KOPT-K1 (cell line): ENCODE measurements around the gene BBS12.
A peak's percentile ranks its signal among the peaks of the same experiment; 100 is the strongest.

Experiments
- H3K27ac ChIP-seq: fragments of 200-600 bp; sonication (generic); 2 replicates; pipeline ENCODE4 v1.5.1; 2016; ENCODE audit warnings: antibody characterized with exemption, mild to moderate bottlenecking, low read depth, low read length; ENCODE audit not compliant: poor library complexity, severe bottlenecking
- H3K36me3 ChIP-seq: fragments of 200-600 bp; sonication (generic); 2 replicates; pipeline ENCODE4 v1.5.1; 2017; ENCODE audit warnings: antibody characterized with exemption, mild to moderate bottlenecking, low read length, moderate library complexity; ENCODE audit not compliant: insufficient read depth
- H3K9me3 ChIP-seq: fragments of 200-600 bp; sonication (generic); 2 replicates; pipeline ENCODE4 v1.5.1; 2017; ENCODE audit warnings: antibody characterized with exemption, low read length, mild to moderate bottlenecking; ENCODE audit not compliant: insufficient read depth, poor library complexity, severe bottlenecking

The BBS12 gene

GRCh38 chr4:122732329-122733026 lies at the start of gene BBS12:
BBS12 (plus strand) TSS chr4:122732704; CDS start chr4:122741893, 9,189 bp downstream.
- Histone ChIP-seq H3K27ac (peak within 1 kb of the TSS; percentile 39), H3K9me3 (no peaks in the 10 kb centered on the region)

GRCh38 chr4:122686691-122687090 lies 45.8 kb upstream of the BBS12 start:
- Histone ChIP-seq H3K27ac (no peak overlapping the region), H3K9me3 (peaks cover 16% of the 10 kb centered on the region), H3K36me3 (no peaks in the 10 kb centered on the region)

More at GRCh38 chr4:122732329-122733026, at the start of gene BBS12:
- no peaks in the 10 kb centered on the region for H3K36me3 ChIP-seq

DNA sequence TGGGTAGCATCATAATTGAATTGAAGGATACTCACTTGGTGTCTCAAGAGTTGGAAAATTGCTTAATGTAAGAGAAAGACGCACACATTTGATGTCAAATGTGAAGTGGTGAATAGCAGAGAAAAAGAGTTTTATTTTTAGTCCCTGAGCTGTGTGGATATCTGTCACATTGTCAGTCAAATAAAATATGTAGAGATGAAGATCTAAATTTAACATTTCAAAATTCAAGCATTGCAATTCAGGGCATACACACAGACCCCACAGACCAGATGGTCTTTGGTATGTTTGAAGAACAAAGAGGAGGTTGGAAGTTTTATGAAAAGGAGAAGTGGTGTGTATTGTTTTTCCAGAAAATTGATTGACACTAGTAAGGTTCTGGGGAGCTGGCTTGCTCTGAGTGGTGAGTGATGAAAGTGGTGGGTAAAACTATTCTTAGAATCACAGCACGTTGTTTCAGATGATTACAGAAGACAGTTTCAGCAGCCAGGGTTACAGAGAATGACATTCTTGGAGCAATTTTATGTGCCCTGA lies 44.9 kb upstream of the BBS12 start:
- H3K36me3 ChIP-seq: no peaks in the 10 kb centered on the region
- no peak overlapping the region for H3K27ac ChIP-seq
- H3K9me3 ChIP-seq: peaks cover 11% of the 10 kb centered on the region

- peaks cover 6% of the 10 kb centered on the region for H3K9me3 ChIP-seq
- no peak overlapping the region for H3K27ac ChIP-seq
Measured at GRCh38 chr4:122688529-122689140, 43.9 kb upstream of the BBS12 start.

DNA sequence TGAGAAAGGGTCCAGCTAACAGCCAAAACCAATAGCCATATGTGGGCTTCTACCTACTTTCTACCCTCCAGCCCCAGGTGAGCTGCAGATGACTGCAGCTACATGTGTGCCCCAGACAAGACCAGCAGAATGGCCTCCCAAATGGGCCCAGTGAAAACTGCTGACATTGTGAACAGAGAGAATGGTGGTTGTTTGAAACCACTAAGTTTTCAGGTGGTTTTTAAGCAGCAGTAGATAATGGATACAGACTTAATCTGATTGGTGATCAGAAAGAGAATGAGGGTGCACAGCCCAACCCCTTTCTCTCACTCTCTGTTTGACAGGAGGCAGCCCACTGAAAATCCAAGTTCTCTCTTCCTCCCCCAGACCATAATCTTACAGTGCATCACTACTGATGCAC lies 42.5 kb upstream of the BBS12 start:
- H3K36me3 ChIP-seq: no peaks in the 10 kb centered on the region
- no peak overlapping the region for H3K27ac ChIP-seq
- H3K9me3 ChIP-seq: no peaks in the 10 kb centered on the region

More at GRCh38 chr4:122688529-122689140, 43.9 kb upstream of the BBS12 start:
- H3K36me3 ChIP-seq: no peaks in the 10 kb centered on the region

GRCh38 chr4:122691988-122692387 lies 40.5 kb upstream of the BBS12 start:
- Histone ChIP-seq H3K27ac (no peak overlapping the region), H3K36me3 (no peaks in the 10 kb centered on the region), H3K9me3 (no peaks in the 10 kb centered on the region)

DNA sequence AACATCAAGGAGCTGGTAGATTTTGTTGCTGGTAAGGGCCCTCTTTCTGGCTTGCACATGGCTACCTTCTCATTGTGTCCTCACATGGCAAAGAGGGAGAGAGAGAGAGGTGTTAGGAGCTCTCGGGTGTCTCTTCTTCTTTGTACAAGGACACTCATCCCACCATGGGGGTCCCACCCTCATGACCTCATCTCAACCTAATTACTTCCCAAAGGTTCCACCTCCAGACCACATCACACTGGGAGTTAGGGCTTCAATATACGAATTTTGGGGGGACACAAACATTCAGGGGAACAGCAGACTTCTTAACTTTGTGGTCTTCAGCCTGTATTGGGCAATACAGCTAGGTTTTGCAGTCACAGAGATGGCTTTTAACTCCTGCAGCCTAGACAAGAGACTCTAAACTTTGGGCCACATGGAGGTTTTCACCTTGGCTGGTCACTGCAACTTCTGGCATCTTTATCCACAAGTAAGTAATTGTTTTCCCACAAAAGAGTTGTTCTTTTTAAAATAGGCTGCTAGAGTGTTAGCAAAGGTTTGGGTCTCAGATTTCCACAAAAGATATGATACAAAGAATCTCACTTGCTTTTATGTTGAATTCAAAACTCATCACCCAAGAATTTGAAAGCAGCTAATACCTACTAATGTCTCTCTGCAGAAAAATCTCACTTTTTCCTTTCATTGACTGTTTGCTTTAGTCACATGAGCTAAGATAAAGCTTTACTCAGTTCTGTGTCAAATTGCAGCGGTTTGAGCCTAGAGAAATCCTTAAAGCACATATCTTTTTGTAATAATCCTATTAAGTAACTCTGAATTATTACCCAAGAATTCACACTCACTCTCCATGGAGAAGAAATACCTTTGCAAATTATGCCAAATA lies 39.6 kb upstream of the BBS12 start:
- Histone ChIP-seq H3K36me3 (no peaks in the 10 kb centered on the region), H3K9me3 (no peaks in the 10 kb centered on the region), H3K27ac (no peak overlapping the region)

GRCh38 chr4:122695226-122695625 lies 37.3 kb upstream of the BBS12 start:
- Histone ChIP-seq H3K9me3 (no peaks in the 10 kb centered on the region), H3K27ac (no peak overlapping the region), H3K36me3 (no peaks in the 10 kb centered on the region)

- Histone ChIP-seq H3K9me3 (no peaks in the 10 kb centered on the region), H3K27ac (no peak overlapping the region), H3K36me3 (no peaks in the 10 kb centered on the region)
Measured at GRCh38 chr4:122700178-122700725, 32.3 kb upstream of the BBS12 start.

DNA sequence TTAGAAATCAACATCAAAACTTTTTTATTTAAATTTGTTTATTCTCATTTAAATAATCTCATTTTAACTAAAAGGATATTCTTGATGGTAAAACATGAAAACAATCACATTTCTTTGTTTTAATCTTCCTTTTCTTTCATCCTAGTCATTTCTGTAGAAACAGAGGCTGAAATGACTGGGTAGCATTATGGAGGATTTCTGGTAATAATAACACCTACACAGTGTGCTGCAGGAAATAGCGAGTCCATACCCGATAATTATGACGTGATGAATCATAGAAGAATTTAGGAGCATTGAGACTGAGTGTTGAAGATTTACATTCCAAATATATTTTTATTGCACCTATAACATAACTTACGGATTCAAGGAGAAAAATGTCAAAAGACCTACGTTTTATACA lies 31.4 kb upstream of the BBS12 start:
- Histone ChIP-seq H3K9me3 (no peaks in the 10 kb centered on the region), H3K27ac (no peak overlapping the region), H3K36me3 (no peaks in the 10 kb centered on the region)

- H3K27ac ChIP-seq: no peak overlapping the region
- no peaks in the 10 kb centered on the region for H3K9me3 ChIP-seq
- H3K36me3 ChIP-seq: no peaks in the 10 kb centered on the region
Measured at GRCh38 chr4:122701965-122702364, 30.5 kb upstream of the BBS12 start.

DNA sequence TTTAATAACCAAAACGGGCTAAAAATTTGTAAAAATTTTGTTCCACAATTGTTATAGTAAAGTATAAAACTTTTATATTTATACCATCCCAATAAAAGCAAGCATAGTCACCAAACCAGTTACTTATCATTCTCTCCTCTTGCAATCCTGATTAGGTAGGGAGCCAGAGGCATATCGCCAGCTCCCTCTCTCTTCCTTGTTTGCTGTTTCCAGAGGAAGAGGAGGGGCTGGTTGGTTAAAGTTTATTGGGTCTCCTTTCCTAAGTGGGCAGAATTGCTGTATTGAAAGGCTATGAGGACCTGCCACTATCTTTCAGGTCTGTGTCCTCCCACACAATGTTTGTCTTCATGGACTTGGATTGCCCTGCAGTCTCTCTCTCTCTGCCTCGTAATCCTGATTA lies 29.6 kb upstream of the BBS12 start:
- Histone ChIP-seq H3K9me3 (no peaks in the 10 kb centered on the region), H3K36me3 (no peaks in the 10 kb centered on the region)

GRCh38 chr4:122703868-122704267 lies 28.6 kb upstream of the BBS12 start:
- Histone ChIP-seq H3K9me3 (no peaks in the 10 kb centered on the region), H3K36me3 (no peaks in the 10 kb centered on the region), H3K27ac (no peak overlapping the region)

More for the DNA sequence above, 29.6 kb upstream of the BBS12 start:
- no peak overlapping the region for H3K27ac ChIP-seq

GRCh38 chr4:122705009-122705408 lies 27.5 kb upstream of the BBS12 start:
- H3K27ac ChIP-seq: no peak overlapping the region
- H3K36me3 ChIP-seq: no peaks in the 10 kb centered on the region
- no peaks in the 10 kb centered on the region for H3K9me3 ChIP-seq
